SK-N-SH (cell line): Measurements from ENCODE around the gene GRM2. TPM values are rescaled to one million over a fixed set of nuclear protein-coding genes. Genes with fewer than 3 reads are reported as not detected.

ENCODE experiments used
- CTCF ChIA-PET: fragments of 300-600, 350-600 bp; formaldehyde crosslinking; extraction: SDS; loops from one replicate; lab custom pipeline; 2021; lab: Yijun Ruan, JAX
- POLR2A ChIA-PET: fragments of 350-600 bp; sonication (Branson Sonifier 250); formaldehyde crosslinking; extraction: SDS; loops from one replicate; lab custom pipeline; 2020; ENCODE audit warnings: antibody characterized with exemption, inconsistent platforms; lab: Yijun Ruan, JAX
- DNase-seq: peaks from one replicate; pipeline ENCODE4 v3.0.0; 2012
- H2AFZ ChIP-seq: fragments of 200-600 bp; sonication (generic); 2 replicates; pipeline ENCODE4 v1.8.1; 2016; ENCODE audit warnings: antibody characterized with exemption, mild to moderate bottlenecking, low read depth
- H3F3A ChIP-seq: fragments of 200-600 bp; sonication (generic); replicated peaks from 2 replicates; pipeline ENCODE3; 2016; ENCODE audit warnings: antibody characterized with exemption, mild to moderate bottlenecking; ENCODE audit not compliant: insufficient read depth
- H3K27ac ChIP-seq, 2 experiments: fragments of 200-500 bp in 1 of 2; fragments of 200-600 bp in 1 of 2; sonication (Bioruptor generic) in 1 of 2; sonication (generic), shearing (Covaris generic) in 1 of 2; 2 replicates each; pipeline versions ENCODE4 v1.5.1 to v1.6.1; 2014 to 2016; ENCODE audit warnings: low read depth in 2 of 2, inconsistent platforms in 1 of 2, low read length in 1 of 2, mild to moderate bottlenecking in 1 of 2, mixed read lengths in 1 of 2
- H3K27me3 ChIP-seq: fragments of 200-600 bp; sonication (generic), shearing (Covaris generic); 2 replicates; pipeline ENCODE4 v1.6.1; 2016; ENCODE audit warnings: mixed run types; ENCODE audit not compliant: insufficient read depth
- H3K36me3 ChIP-seq, 2 experiments: fragments of 200-500 bp in 1 of 2; fragments of 200-600 bp in 1 of 2; sonication (Bioruptor generic) in 1 of 2; sonication (generic) in 1 of 2; replicated peaks in 1 of 2; 2 replicates each; pipeline versions ENCODE3 to v1.5.1; 2014 to 2016; ENCODE audit warnings: low read length in 1 of 2, mild to moderate bottlenecking in 1 of 2; ENCODE audit not compliant: insufficient read depth in 2 of 2, control insufficient read depth in 1 of 2
- H3K4me1 ChIP-seq, 2 experiments: fragments of 200-500 bp in 1 of 2; fragments of 200-600 bp in 1 of 2; sonication (Bioruptor generic) in 1 of 2; sonication (generic), shearing (Covaris generic) in 1 of 2; 2 replicates each; pipeline versions ENCODE4 v1.5.1 to v1.6.1; 2014 to 2016; ENCODE audit warnings: low read depth in 1 of 2, low read length in 1 of 2, mixed run types in 1 of 2; ENCODE audit not compliant: insufficient read depth in 2 of 2, control insufficient read depth in 1 of 2
- H3K4me2 ChIP-seq: fragments of 200-600 bp; sonication (generic), shearing (Covaris generic); 2 replicates; pipeline ENCODE4 v1.6.1; 2017; ENCODE audit warnings: mixed run types
- H3K4me3 ChIP-seq, 2 experiments: fragments of 200-500 bp in 1 of 2; fragments of 200-600 bp in 1 of 2; sonication (Bioruptor generic) in 1 of 2; sonication (generic), shearing (Covaris generic) in 1 of 2; 2 replicates each; pipeline versions ENCODE4 v1.5.1 to v1.8.1; 2014 to 2016; ENCODE audit warnings: low read depth in 2 of 2, inconsistent platforms in 1 of 2, low read length in 1 of 2, mild to moderate bottlenecking in 1 of 2, mixed read lengths in 1 of 2, moderate library complexity in 1 of 2
- H3K79me2 ChIP-seq: fragments of 200-600 bp; sonication (generic); 2 replicates; pipeline ENCODE4 v1.8.1; 2017; ENCODE audit warnings: mild to moderate bottlenecking; ENCODE audit not compliant: insufficient read depth
- H3K9ac ChIP-seq: fragments of 200-600 bp; sonication (generic); 2 replicates; pipeline ENCODE4 v1.6.1; 2017; ENCODE audit warnings: mixed run types
- H3K9me2 ChIP-seq: fragments of 200-600 bp; sonication (generic); 2 replicates; pipeline ENCODE4 v1.6.1; 2017; ENCODE audit warnings: mixed run types
- H3K9me3 ChIP-seq: fragments of 200-600 bp; sonication (generic); 2 replicates; pipeline ENCODE4 v1.6.1; 2017; ENCODE audit warnings: mixed run types, mild to moderate bottlenecking, moderate library complexity
- H4K20me1 ChIP-seq: fragments of 200-600 bp; sonication (generic); 2 replicates; pipeline ENCODE4 v1.6.1; 2017; ENCODE audit warnings: mild to moderate bottlenecking, mixed run types; ENCODE audit not compliant: insufficient read depth
- CHD2 ChIP-seq: fragments of 150-350 bp; IDR thresholded peaks from 2 replicates; pipeline ENCODE4 v1.6.1; 2018; ENCODE audit warnings: low read length; ENCODE audit not compliant: partially characterized antibody
- CTCF ChIP-seq: fragments of 200-600 bp; sonication (generic); IDR thresholded peaks from 2 replicates; pipeline ENCODE4 v1.6.1; 2017; ENCODE audit warnings: antibody characterized with exemption, mild to moderate bottlenecking, moderate library complexity
- EZH2phosphoT487 ChIP-seq: fragments of 200-600 bp; sonication (generic); IDR thresholded peaks from 2 replicates; pipeline ENCODE4 v1.6.1; 2017; ENCODE audit warnings: low read depth, mixed run types, mild to moderate bottlenecking, antibody characterized with exemption, moderate library complexity, borderline replicate concordance
- FOSL2 ChIP-seq: IDR thresholded peaks from 2 replicates; pipeline ENCODE4 v1.4.0; 2012; ENCODE audit warnings: low read depth, mild to moderate bottlenecking, moderate library complexity, borderline replicate concordance
- FOXM1 ChIP-seq: IDR thresholded peaks from 2 replicates; pipeline ENCODE4 v1.4.0; 2012; ENCODE audit warnings: low read depth, mild to moderate bottlenecking
- GABPA ChIP-seq: IDR thresholded peaks from 2 replicates; pipeline ENCODE4 v1.4.0; 2012; ENCODE audit warnings: low read depth, mild to moderate bottlenecking
- GATA2 ChIP-seq: sonication (generic); formaldehyde crosslinking; IDR thresholded peaks from 2 replicates; pipeline ENCODE4 v1.5.0; 2020; ENCODE audit warnings: mild to moderate bottlenecking, missing genetic modification reagents
- IRF3 ChIP-seq: fragments of 150-350 bp; IDR thresholded peaks from 2 replicates; pipeline ENCODE4 v1.6.1; 2016; ENCODE audit warnings: mild to moderate bottlenecking, low read depth, low read length
- JUND ChIP-seq: IDR thresholded peaks from 2 replicates; pipeline ENCODE4 v1.4.0; 2012
- MAX ChIP-seq: IDR thresholded peaks from 2 replicates; pipeline ENCODE4 v1.4.0; 2012; ENCODE audit warnings: low read depth
- NFIC ChIP-seq: IDR thresholded peaks from 2 replicates; pipeline ENCODE4 v1.4.0; 2012; ENCODE audit warnings: borderline replicate concordance
- PBX3 ChIP-seq: IDR thresholded peaks from 2 replicates; pipeline ENCODE4; 2012
- POLR2AphosphoS5 ChIP-seq: IDR thresholded peaks from 2 replicates; pipeline ENCODE4 v1.6.1; 2012; ENCODE audit warnings: low read depth, low read length
- RAD21 ChIP-seq: IDR thresholded peaks from 2 replicates; pipeline ENCODE4 v1.6.1; 2012; ENCODE audit warnings: mild to moderate bottlenecking, low read length
- RCOR1 ChIP-seq: fragments of 150-350 bp; IDR thresholded peaks from 2 replicates; pipeline ENCODE4 v1.6.1; 2017; ENCODE audit warnings: antibody characterized with exemption, low read length
- RXRA ChIP-seq: IDR thresholded peaks from 2 replicates; pipeline ENCODE4 v1.4.0; 2012; ENCODE audit warnings: low read depth, mild to moderate bottlenecking, borderline replicate concordance
- SIN3A ChIP-seq: IDR thresholded peaks from 2 replicates; pipeline ENCODE4 v1.6.1; 2012; ENCODE audit warnings: low read depth, mild to moderate bottlenecking, low read length, moderate library complexity, borderline replicate concordance
- SMC3 ChIP-seq: IDR thresholded peaks from 2 replicates; pipeline ENCODE4 v1.6.1; 2012; ENCODE audit warnings: low read depth, low read length, improper control_type of control experiment
- TAF1 ChIP-seq: IDR thresholded peaks from 2 replicates; pipeline ENCODE4 v1.6.1; 2012; ENCODE audit warnings: low read depth, mild to moderate bottlenecking, low read length, moderate library complexity, borderline replicate concordance
- YY1 ChIP-seq: IDR thresholded peaks from 2 replicates; pipeline ENCODE4 v1.4.0; 2012; ENCODE audit warnings: low read depth, mild to moderate bottlenecking
- WGBS: methylation state at CpG from one replicate; pipeline ENCODE4 v1.1.6; 2017; ENCODE audit warnings: low lambda C conversion rate; 5-methylcytosine and 5-hydroxymethylcytosine counted together
- polyA plus RNA-seq, 3 experiments: library from polyadenylated mRNA; depleted of rRNA; stranded (reverse); fragments of >200 nt; gene quantifications; 2 replicates each; pipeline ENCODE4 v1.2.3, GENCODE V29; 2012

The GRM2 gene
- polyA plus RNA-seq, 1 of the 3 experiments (the other 2 are of a cell fraction) = 0.15 TPM

GRCh38 chr3:51703761-51704510 is 2.9 kb upstream of the GRM2 start (continued):
- TF ChIP-seq FOSL2 = no peak
- no peak for TF ChIP-seq IRF3
- no peak for TF ChIP-seq MAX
- TF ChIP-seq NFIC = no peak
- TF ChIP-seq RXRA = no peak
- no peak for TF ChIP-seq FOXM1

GRCh38 chr3:51704511-51704950 is 2.3 kb upstream of the GRM2 start:
- ChIA-PET CTCF (interaction anchor here (1.1 to 9.6 kb wide), 5 partner anchors 15 to 202 kb away, joined by 5 to 89 read pairs (median 13); no protein-coding TSS in a partner anchor), POLR2A (no interaction called here)
- TF ChIP-seq NFIC = no peak
- TF ChIP-seq CTCF = no peak
- no peak for TF ChIP-seq PBX3
- TF ChIP-seq IRF3 = no peak
- no peak for TF ChIP-seq CHD2
- no peak for TF ChIP-seq SIN3A
- no peak for TF ChIP-seq YY1
- no peak for TF ChIP-seq SMC3
- TF ChIP-seq GATA2 (CRISPR knock-in tag) = no peak
- TF ChIP-seq RCOR1 = no peak
- TF ChIP-seq EZH2phosphoT487 = no peak
- no peak for TF ChIP-seq TAF1
- TF ChIP-seq GABPA = no peak
- TF ChIP-seq JUND = no peak
- TF ChIP-seq POLR2AphosphoS5 = no peak
- no peak for TF ChIP-seq RAD21
- Histone ChIP-seq H2AFZ (no peak overlapping the region), H3K27me3 (no peaks in the 10 kb centered on the region), H3K36me3 (peaks cover 0 to 20% of the 10 kb centered on the region in 2 experiments), H3K9ac (no peak overlapping the region), H3K4me3 (no peak overlapping the region), H3K4me1 (peaks cover 0 to 28% of the 10 kb centered on the region in 2 experiments; a peak in 1 of 4 replicates), H3K9me3 (no peaks in the 10 kb centered on the region), H3K4me2 (no peak overlapping the region), H4K20me1 (peaks cover 48% of the 10 kb centered on the region), H3K27ac (no peak overlapping the region), H3K9me2 (no peaks in the 10 kb centered on the region), H3F3A (no peaks in the 10 kb centered on the region), H3K79me2 (no peaks in the 10 kb centered on the region)
- no CpG with 5 or more reads among the region's 4 CpGs for WGBS
- no peak for DNase-seq
